GM21515 (cell line): Measurements from ENCODE around the gene CTAG1A.
"Not testable (repeated sequence)": the region's sequence is repeated elsewhere in the genome, so short reads cannot be mapped to it uniquely, and the experiment has no call there.

Source experiments
- ATAC-seq: cut with Tn5 transposase; IDR thresholded peaks from one replicate; pipeline ENCODE4 v1.9.1; 2021; ENCODE audit not compliant: unreplicated experiment

CTAG1A gene

DNA sequence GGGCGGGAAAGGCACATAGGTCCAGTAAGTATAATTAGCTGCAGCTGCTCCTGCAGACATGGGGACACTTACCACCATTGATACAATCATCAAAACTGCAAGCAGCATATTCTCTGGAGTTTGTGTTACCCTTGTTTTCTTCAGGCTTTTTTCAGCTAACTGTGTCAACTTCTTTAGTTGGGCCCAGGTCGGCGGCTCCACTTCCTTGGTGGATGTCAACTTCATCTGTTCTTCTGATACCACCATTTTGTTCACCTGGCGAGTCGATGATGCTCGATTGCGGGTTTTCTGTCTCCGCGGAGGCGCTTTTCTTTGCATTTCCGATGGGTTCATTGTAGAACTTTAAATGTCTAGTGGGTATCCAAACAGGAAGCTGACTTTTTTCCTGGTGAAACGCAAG lies 26.2 kb downstream of the CTAG1A start:
- not testable (repeated sequence) for ATAC-seq

DNA sequence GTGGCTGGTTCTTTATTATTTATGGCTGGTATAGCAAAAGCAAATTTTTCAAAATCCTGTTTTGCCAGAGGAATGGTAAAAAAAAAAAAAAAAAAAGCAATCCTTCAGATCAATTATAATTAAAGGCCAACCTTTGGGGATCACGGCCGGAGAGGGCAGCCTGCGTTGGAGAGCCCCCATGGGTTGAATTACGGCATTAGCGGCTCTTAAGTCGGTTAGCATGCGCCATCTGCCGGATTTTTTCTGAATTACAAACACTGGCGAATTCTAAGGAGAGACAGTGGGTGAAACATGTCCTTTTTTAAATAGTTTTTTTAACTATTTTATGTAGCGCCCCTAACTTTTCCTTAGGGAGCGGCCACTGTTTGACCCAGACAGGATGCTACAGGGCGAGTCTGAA lies 28.7 kb downstream of the CTAG1A start:
- ATAC-seq = not testable (repeated sequence)

DNA sequence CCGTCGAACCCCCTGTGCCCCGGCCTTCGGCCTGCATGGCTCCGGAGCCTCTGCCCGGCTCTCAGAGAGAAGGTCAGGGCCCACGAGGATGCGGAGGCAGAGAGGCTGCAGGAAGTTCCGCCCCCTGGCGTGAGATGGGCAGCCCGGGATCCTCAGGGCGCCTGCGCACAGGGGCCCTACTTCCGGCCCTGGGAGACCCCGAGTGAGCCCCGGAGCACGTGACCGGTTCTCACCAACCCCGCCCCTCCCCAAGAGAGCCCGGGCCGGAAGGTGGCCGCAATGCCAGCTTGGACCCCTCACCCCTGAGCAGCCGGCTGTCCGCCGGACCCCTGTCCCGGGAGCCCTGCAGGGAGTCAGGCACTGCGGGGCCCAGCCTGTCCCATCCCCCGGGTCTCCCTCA lies 34.2 kb downstream of the CTAG1A start, which contains the start of gene CTAG1B:
Gene CTAG1B (minus strand): TSS at position 101 of the 400 bp plus-strand sequence. CDS start 64 bp downstream, at position 37.
- not testable (repeated sequence) for ATAC-seq

DNA sequence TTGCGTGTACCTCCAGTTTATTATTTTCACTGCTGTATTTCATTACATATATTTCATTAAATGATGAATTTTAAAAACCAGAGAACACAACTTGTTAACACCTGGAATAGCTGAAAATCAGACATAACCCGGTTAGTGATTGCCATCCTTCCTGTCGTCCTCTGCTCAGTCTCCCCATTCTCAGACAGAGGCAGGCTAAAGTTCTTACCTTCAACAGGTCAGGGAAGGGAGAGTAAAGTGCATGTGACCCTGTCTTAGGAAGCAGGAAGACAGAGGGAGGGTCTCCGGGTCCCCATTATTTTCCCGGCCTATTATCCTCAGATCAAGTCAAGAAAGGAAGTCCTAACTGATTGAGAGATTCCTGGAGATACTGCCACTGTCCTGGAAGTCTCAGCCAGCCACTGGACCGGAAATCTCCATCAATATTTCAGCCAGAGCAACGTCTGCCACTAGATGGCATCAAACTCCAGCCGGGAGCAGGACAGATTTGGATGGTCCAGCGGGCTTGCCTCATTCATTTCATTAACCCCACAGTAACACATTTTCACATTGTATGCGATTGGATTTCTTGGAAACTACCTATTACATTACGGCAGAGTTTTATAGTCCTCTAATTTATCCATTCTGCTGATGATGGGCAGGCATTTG lies 36.0 kb downstream of the CTAG1A start:
- ATAC-seq = not testable (repeated sequence)

DNA sequence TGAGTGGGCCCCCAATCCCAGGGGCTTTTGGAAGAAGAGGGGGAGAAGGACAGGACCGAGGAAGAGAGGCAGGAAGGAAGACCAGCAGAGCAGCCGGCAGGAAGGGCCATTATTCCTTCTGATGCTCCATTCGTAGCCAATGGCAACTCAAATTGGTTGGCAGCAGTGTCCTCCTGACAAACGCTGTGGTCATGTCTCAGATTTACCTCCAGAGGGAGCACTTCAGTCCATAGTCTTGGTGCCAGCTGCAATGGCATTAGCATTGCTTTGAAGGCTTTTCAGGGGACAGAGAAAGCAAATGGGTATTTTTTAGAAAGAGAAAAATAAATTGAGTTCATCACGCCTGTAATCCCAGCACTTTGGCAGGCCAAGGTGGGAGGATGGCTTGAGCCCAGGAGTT lies 44.0 kb downstream of the CTAG1A start:
- not testable (repeated sequence) for ATAC-seq

DNA sequence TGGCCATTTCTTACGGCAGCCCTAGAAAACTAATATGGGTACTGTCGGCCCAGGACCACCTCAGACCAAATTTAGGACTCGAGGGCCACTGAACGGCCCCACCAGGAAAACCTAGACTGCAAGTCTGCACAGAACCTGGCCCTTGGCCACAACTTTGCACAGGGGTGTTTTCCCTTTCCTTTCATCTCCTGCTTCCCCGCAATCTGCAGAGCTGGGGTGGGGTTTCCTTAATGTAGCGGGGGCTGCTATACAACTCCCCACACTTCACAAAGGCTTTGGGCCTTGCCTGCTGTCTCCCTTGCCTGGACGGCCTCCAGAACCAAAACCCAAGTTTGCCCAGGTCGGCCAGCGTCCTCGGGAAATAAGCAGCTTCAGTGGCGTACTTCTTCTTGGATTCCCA lies 46.0 kb downstream of the CTAG1A start:
- not testable (repeated sequence) for ATAC-seq

DNA sequence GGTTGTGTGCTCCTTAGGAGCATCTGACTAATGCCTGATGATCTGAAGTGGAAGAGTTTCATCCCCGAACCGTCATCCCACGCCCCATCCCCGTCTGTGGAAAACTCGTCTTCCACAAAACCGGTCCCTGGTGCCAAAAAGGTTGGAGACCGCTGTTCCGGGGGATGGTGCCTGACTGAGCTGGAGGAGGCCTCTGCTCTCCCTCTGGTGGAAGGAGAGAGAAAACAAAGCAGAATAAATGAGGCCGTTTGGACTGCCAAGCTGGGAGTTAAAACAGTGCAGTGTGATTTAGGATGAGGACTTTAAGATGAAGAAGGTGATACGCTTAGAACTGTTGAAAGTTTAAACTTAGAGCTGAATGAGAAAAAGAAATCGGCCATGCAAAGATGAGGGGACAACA lies 48.7 kb downstream of the CTAG1A start:
- not testable (repeated sequence) for ATAC-seq
